NK-92 (cell line): Measurements from ENCODE around the gene E4F1.

Source experiments
- DNase-seq: peaks from one replicate; lab custom pipeline; 2025; ENCODE audit not compliant: unreplicated experiment; lab: John Stamatoyannopoulos, UW

The E4F1 gene

DNA sequence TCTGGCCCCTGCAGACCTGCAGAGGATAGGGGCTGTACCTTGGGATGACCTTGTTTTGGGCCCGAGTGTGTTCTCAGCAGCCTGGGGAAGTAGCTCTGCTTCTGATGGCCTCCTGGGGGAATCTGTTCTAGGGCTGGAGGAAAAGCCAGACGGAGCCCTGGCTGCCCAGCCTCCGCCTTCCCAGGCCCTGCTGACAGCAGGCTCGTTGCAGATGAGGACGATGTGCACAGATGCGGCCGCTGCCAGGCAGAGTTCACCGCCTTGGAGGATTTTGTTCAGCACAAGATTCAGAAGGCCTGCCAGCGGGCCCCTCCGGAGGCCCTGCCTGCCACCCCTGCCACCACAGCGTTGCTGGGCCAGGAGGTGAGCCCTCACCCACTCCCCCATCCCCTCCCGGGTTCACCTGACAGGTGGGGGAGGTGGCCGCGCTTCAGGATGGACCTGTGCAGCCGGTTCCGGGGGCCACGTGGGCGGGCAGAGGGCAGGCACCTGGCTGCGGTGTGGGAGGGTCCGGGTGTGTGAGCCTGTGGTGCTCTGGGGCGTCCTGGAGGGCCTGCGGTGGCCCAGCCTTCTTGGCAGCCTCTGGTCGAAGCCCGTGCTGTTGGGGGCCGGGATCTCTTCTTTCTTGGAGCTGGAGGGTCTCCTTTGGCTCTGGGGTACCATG lies 4.9 kb downstream of the E4F1 start:
- no peak for DNase-seq

DNA sequence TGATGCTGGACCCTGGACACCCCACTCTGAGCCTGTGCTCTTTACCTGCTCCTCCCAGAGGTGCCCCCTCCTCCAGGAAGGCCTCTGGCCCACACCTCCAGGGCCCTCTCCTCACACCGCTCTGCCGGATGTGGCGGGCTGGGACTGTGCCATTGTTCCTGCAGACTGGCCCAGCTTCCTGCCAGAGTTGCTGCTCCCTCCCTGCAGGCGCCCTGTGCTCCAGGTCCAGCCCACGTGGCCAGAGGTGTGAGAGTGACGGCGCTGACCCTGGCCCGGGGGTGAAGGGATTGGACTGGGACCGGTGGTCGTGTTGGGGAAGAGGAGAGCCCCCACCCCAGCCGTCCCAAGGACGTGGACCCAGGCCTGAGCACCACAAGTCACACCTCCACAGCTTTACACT lies 5.7 kb downstream of the E4F1 start:
- no peak for DNase-seq

GRCh38 chr16:2229632-2230250 lies 6.3 kb downstream of the E4F1 start:
- DNase-seq = no peak

DNA sequence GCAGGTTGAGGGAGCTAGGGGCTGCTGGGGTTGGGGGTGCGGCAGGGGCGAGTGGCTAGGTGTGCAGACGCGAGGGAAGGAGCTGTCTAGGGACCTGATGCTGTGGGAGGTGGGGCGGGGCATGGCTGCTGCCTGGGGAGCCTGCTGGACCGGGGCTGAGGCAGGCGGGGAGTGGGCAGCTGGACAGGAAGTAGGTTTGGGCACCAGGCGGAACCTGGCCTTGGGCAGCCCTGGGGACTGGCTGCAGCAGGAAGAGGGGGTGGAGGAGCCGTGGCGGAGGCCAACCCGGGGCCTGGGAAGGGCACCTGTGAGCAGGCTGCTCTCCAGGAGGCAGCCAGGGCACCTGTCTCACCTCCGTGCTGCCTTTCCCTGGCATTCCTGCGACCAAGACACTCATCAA lies 7.0 kb downstream of the E4F1 start:
- no peak for DNase-seq

GRCh38 chr16:2231016-2231931 lies 7.9 kb downstream of the E4F1 start:
- DNase-seq = no peak

- no peak for DNase-seq
Measured at GRCh38 chr16:2232094-2232990, 9.0 kb downstream of the E4F1 start.

- no peak for DNase-seq
Measured at GRCh38 chr16:2233046-2233775, 9.8 kb downstream of the E4F1 start.

DNA sequence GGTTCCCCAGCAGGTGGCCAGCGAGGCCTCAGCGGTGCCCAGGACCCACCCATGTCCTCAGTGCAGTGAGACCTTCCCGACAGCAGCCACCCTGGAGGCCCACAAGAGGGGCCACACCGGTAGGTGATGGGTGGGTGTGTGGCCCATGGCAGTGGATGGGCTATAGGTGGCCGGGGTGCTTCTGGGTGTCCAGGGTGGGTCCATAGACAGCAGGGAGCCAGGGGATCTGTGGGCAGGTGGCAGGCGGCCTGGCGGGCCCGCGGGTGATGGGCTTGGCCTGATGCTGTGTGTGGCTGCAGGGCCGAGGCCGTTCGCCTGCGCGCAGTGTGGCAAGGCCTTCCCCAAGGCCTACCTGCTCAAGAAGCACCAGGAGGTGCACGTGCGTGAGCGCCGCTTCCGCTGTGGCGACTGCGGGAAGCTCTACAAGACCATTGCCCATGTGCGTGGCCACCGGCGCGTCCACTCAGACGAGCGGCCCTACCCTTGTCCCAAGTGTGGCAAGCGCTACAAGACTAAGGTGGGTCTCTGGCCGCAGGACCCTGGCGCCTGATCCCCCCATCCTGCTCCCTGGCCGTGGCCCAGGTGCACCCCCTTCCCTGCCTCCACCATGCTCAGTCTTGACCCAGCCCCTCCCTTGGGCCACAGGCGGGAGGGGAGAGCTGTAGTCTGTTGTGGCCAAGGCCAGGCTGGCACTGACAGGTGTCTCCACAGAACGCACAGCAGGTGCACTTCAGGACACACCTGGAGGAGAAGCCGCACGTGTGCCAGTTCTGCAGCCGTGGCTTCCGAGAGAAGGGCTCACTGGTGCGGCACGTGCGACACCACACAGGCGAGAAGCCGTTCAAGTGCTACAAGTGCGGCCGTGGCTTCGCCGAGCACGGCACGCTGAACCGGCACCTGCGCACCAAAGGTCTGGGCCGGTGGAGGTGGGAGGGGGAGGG lies 10.8 kb downstream of the E4F1 start:
- DNase-seq = no peak

- DNase-seq = no peak
Measured at GRCh38 chr16:2234813-2235170, 11.4 kb downstream of the E4F1 start.

GRCh38 chr16:2235234-2235651 lies 11.9 kb downstream of the E4F1 start:
- DNase-seq = no peak

GRCh38 chr16:2235695-2236336 lies 12.4 kb downstream of the E4F1 start:
- no peak for DNase-seq

DNA sequence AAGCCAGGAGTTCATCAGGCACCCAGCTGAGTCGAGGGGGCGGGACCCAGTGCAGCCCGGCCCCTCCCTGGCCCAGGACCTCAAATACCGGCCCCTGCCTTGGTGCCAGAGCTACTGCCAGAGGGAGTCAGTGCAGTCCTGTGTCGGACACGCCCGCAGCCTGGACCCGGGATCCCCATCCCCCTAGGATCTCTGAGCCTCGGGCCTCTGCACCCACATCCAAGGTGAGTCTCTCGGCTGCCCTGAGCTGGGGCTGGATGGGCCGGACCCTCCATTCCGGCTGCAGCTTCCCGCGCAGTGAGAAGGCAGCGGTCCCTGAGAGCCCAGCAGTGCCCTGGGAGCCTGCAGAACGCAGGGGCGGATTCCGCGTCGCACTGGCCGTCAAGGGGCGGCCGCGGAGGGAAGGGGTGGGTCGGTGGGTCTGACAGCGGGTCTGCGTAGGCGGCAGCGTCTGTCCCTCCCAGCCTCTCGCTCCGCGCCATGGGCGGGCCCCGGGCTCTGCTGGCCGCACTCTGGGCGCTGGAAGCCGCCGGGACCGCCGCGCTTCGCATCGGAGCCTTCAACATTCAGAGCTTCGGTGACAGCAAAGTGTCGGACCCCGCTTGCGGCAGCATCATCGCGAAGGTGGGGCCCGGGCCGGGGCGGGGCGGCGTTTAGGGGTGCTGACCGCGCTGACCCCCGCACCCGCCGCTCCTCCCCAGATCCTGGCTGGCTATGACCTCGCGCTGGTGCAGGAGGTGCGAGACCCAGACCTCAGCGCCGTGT lies 13.1 kb downstream of the E4F1 start, which contains the start of gene DNASE1L2:
Gene DNASE1L2, plus strand, starts transcription at position 108 of the 765 bp plus-strand sequence. Its CDS starts 373 bp downstream, at position 481.
- DNase-seq = no peak

- no peak for DNase-seq
Measured at GRCh38 chr16:2237102-2237482, 13.7 kb downstream of the E4F1 start.

DNA sequence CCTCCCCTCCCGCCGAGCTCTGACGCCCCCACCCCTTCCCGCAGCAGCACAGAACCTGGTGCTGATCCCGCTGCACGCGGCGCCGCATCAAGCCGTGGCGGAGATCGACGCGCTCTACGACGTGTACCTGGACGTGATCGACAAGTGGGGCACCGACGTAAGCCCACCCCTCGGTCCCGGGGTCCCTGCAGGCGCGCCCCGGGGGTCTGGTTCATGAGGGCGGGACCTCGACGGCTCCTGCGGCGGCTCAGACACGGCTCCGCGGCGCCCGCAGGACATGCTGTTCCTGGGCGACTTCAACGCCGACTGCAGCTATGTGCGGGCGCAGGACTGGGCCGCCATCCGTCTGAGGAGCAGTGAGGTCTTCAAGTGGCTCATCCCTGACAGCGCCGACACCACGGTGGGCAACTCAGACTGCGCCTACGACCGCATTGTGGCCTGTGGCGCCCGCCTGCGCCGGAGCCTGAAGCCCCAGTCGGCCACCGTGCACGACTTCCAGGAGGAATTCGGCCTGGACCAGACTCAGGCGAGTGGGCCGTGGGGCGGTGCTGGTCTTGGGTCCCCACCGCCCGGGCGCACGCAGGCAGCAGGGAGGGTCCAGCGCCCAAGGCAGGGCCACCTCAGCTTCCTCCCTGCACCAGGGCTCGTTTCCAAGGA lies 14.2 kb downstream of the E4F1 start:
- no peak for DNase-seq

GRCh38 chr16:2238150-2238837 lies 14.9 kb downstream of the E4F1 start:
- no peak for DNase-seq

GRCh38 chr16:2238838-2239675 lies 15.7 kb downstream of the E4F1 start:
- DNase-seq = no peak
